Measurements from ENCODE around the gene RFC5. TPM values are rescaled to one million over a fixed set of nuclear protein-coding genes. Genes with fewer than 3 reads are reported as not detected.

RFC5 gene
- total RNA-seq, 1 donor from 2014 or later = 25.7 TPM

Small RNA genes within 50 kb of the gene (small RNA-seq; reads per million reads assigned to genes)
- gene AC131159.1 = not detected

Other genes with a start within 250 kb of the RFC5 start
- 0.78 TPM for gene KSR2, start 47.7 kb upstream of the RFC5 start, total RNA-seq
- 415 TPM for gene WSB2, start 44.5 kb downstream of the RFC5 start, total RNA-seq
- 15.4 TPM for gene VSIG10, start 87.3 kb downstream of the RFC5 start, total RNA-seq
- gene PEBP1, start 119.4 kb downstream of the RFC5 start, total RNA-seq = 266 TPM